ENCODE measurements around the gene ARRDC2.

The ARRDC2 gene

DNA sequence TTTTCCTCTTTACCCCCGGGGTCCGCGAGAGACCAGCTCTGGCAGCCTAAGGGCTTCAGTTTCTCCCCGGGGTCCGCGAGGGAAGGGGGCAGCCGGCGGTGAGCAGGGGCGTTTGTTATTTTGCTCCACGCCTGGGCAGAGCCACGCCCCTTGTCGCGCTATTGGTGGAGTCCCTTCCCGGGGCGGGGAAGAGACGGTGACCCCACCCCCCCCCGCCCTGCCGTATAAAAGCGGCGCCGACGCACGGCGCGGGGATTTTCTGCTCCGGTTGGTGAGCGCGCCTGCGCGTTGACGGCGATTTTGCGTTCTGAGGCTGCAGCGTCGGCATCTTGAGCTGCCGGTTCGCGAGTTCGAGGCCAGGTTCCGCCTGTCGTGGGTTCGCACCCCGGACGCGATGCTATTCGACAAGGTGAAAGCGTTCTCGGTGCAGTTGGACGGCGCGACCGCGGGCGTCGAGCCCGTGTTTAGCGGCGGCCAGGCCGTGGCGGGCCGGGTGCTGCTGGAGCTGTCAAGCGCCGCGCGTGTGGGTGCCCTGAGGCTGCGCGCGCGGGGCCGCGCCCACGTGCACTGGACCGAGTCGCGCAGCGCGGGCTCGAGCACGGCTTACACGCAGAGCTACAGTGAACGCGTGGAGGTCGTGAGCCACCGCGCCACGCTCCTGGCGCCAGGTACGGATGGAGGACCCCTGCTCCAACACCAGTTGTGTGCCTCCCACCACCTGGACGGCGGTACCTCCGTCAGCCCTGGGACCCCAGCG lies at the start of gene ARRDC2:
Gene ARRDC2, plus strand, starts transcription at position 254 of the 757 bp plus-strand sequence. Its CDS starts 141 bp downstream, at position 395.
- no peaks in the 10 kb centered on the region for H3K9me3 Mint-ChIP-seq
- peak within 1 kb of the TSS; percentile 87 for H3K4me3 Mint-ChIP-seq
- peak within 1 kb of the TSS; percentile 91 for H3K27ac Mint-ChIP-seq
- H3K36me3 Mint-ChIP-seq (ENCODE audit: low read depth): peaks cover 24% of the 10 kb centered on the region
- no peaks in the 10 kb centered on the region for H3K27me3 Mint-ChIP-seq
- H3K4me1 Mint-ChIP-seq (ENCODE audit: low read depth): peaks cover 39% of the 10 kb centered on the region

DNA sequence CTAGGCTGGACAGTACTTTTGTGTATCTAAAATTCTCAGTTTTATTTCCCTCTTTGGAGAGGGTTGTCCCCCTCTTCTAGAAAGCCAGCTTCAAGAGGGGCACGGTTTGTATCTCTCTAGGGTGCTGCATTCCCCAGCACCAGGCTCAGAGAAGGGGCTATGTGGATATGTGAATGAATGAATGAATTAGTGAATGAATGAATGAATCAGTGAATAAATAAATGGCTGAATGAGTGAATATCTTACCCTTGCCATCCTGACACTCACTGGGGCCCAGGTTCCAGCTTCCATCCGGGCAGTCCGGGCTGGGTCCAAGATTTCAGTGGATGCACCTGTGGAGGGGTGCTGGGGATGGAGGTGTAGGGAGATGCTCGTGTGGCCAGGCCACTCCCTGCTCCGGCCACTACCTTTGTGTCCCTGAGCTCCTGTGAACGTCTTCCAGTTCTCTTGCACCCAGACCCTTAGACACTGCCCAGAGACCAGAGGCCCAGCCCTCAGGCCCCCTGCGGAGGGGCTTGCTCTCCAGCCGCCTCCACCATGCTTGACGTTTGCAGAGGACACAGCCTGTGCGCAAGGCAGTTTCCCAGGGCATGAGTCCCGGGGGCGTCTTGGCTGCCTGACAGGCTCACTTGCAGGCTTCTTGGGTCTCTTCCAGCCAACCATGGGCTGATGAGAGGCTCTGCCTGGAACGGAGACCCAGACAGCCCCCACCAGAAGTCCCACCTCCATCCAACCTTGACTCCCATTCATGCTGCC lies 43.9 kb upstream of the ARRDC2 start:
- Mint-ChIP-seq H3K36me3 (ENCODE audit: low read depth) (no peaks in the 10 kb centered on the region), H3K9me3 (no peaks in the 10 kb centered on the region), H3K27ac (no peak overlapping the region), H3K4me3 (no peak overlapping the region), H3K27me3 (peaks cover 37% of the 10 kb centered on the region), H3K4me1 (ENCODE audit: low read depth) (peaks cover 6% of the 10 kb centered on the region)

DNA sequence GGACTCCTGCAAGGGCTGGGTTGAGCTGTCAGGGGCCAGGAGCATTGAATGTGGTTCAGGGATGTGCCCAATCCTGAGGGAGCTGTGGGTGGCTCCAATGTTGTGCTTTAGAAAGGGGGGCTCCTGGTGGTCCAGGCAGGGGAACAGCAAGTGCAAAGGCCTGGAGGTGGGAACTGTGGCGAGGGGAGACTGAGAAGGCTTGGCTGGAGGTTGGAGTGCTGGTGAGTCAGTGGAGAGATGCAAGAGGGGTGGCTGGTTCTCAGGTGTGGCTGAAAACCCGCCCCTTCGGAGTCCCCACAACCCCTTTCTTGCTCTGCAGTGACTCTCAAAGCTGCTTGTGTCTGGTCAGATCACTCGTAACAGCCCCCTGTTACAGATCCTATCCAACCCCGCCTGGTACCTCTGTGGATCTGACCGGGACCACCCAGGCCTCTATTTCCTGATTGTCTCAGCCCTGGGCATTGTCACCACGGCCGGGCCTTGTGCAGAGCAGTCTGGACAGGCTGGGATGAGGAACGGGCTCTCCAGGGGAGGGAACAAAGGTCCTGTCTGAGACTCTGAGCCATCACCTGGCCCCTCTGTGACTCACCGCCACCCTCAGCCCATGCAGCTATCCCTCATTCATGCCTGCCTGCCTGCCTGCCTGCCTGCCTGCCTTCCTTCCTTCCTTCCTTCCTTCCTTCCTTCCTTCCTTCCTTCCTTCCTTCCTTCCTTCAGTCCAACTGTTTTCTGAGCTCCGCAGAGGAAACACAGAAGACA lies 42.4 kb upstream of the ARRDC2 start:
- Mint-ChIP-seq H3K9me3 (no peaks in the 10 kb centered on the region), H3K27me3 (peaks cover 37% of the 10 kb centered on the region)

DNA sequence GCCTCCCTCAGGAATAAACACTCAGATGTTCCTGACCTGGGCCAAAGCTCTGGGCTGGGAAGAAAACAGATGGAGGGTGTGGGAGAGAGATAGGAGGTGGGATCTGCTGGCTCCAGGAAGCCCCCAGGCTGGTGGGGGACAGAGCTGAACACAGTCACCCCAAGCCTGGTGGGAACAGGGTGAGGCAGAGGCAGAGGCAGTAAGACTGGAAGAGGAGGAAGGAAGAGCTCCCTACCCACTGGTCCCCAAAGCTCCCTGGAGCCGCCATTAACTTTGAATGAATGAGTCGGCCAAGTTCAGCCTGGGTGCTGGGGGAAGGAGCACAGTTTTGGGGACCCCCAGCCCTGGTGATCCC lies 41.9 kb upstream of the ARRDC2 start:
- H3K36me3 Mint-ChIP-seq (ENCODE audit: low read depth): no peaks in the 10 kb centered on the region
- peaks cover 37% of the 10 kb centered on the region for H3K27me3 Mint-ChIP-seq
- H3K27ac Mint-ChIP-seq: no peak overlapping the region
- no peak overlapping the region for H3K4me3 Mint-ChIP-seq
- H3K4me1 Mint-ChIP-seq (ENCODE audit: low read depth): peaks cover 6% of the 10 kb centered on the region
- no peaks in the 10 kb centered on the region for H3K9me3 Mint-ChIP-seq

More for the DNA sequence above, 42.4 kb upstream of the ARRDC2 start:
- H3K27ac Mint-ChIP-seq: no peak overlapping the region
- H3K4me1 Mint-ChIP-seq (ENCODE audit: low read depth): peaks cover 6% of the 10 kb centered on the region
- H3K36me3 Mint-ChIP-seq (ENCODE audit: low read depth): no peaks in the 10 kb centered on the region
- H3K4me3 Mint-ChIP-seq: no peak overlapping the region

DNA sequence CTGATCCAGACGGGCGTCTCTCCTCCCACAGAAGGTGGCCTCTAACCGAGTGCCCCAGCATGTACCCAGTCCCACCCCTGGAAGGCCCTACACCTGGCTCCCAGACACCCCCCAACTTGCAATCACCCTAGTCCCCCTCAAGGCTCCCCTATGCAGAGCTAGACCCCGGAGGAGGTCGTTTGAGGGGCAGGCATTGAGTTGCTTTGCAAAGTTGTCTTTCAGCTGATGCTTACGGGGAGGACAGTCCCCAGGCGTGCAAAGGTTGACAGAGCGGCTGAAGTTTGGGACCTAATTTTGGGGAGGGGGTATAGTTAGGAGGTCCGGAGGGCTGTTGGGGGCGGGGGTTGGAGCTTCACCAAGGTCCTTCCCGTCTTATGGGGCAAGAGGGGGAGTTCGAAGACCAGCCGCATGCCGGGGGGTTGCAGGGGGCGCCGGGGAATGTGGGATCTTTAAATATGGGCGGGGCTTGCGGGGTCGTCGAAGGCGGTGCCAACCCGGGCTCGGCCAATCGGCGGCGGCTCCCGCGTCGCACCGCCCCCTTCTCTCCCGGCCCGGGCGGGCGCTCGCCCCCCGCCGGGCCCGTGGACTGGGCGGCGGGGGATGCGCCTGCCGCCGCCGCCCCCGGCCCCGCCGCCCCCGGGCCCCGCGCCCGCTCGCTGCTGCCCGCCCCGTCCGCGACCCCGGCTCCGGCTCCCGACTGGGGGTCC lies 41.3 kb upstream of the ARRDC2 start, which contains the start of gene KCNN1:
Gene KCNN1, plus strand, starts transcription at position 558 of the 707 bp plus-strand sequence. CDS start 6,782 bp downstream, outside the sequence.
- peaks cover 6% of the 10 kb centered on the region for H3K4me1 Mint-ChIP-seq (ENCODE audit: low read depth)
- H3K27ac Mint-ChIP-seq: no peak within 1 kb of the TSS
- peaks cover 37% of the 10 kb centered on the region for H3K27me3 Mint-ChIP-seq
- no peaks in the 10 kb centered on the region for H3K36me3 Mint-ChIP-seq (ENCODE audit: low read depth)
- H3K4me3 Mint-ChIP-seq: peak within 1 kb of the TSS; percentile 39
- H3K9me3 Mint-ChIP-seq: no peaks in the 10 kb centered on the region

DNA sequence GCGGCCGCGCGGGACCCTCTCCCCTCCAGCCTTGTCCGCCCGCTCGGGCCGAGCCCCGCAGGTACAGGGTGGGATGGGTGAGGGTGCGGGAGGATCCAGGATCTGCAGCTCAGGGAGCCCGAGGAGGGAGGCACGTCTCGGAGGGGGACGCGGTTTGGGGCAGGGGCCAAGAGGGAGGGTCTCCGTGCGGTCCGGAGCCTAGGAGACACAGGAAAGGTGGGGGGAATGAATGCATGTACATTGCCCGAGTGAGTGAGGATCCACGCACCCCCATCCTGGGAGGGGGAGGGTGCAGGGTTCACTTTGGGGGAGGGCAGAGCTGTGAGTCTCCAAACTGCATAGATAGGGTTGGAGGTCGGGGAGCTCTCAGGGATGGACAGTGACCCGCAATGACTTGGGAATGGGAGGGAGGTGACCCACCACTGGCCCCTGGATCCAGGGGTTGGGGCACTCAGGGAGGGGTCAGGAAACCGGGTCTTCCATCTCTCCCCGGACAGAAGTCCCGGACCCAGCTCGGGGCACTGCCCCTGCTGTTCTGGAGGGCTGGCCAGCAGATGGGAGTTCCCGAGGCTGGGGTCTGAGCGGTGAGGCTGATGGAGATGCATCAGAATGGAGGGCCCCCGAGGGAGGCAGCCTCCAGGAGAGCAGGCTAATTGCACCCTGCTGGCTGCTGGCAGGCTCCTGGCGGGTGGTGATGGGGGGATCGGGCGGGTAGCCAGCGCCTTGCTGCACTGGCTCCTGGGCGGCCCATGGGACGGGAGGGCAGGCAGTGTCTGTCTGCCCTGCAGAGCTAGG lies 40.5 kb upstream of the ARRDC2 start:
- Mint-ChIP-seq H3K9me3 (no peaks in the 10 kb centered on the region), H3K27ac (no peak overlapping the region), H3K4me1 (ENCODE audit: low read depth) (peaks cover 6% of the 10 kb centered on the region), H3K27me3 (peaks cover 37% of the 10 kb centered on the region), H3K4me3 (peak overlapping the region; percentile 39), H3K36me3 (ENCODE audit: low read depth) (no peaks in the 10 kb centered on the region)

DNA sequence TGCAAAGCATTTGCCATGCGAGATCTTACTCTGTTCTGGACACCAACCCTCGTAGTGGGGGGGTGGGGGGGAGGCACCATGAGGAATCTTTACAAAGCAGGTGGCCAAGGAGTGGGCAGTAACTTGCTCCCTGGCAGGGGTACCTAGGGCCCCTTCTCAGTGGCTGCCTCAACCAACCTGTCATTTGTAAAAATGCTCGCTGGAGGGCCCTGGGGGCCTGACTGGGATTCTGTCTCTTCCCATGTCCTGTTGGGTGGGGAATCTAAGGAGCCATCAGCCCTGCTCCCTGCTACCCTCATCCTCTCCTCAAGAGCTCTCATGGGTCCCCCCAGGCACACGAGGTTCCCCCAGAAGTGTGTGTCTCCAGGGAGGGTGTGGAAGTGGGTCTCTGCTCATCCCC lies 39.6 kb upstream of the ARRDC2 start:
- Mint-ChIP-seq H3K4me3 (no peak overlapping the region), H3K36me3 (ENCODE audit: low read depth) (no peaks in the 10 kb centered on the region), H3K27ac (no peak overlapping the region), H3K4me1 (ENCODE audit: low read depth) (peaks cover 6% of the 10 kb centered on the region), H3K9me3 (no peaks in the 10 kb centered on the region), H3K27me3 (peaks cover 37% of the 10 kb centered on the region)

DNA sequence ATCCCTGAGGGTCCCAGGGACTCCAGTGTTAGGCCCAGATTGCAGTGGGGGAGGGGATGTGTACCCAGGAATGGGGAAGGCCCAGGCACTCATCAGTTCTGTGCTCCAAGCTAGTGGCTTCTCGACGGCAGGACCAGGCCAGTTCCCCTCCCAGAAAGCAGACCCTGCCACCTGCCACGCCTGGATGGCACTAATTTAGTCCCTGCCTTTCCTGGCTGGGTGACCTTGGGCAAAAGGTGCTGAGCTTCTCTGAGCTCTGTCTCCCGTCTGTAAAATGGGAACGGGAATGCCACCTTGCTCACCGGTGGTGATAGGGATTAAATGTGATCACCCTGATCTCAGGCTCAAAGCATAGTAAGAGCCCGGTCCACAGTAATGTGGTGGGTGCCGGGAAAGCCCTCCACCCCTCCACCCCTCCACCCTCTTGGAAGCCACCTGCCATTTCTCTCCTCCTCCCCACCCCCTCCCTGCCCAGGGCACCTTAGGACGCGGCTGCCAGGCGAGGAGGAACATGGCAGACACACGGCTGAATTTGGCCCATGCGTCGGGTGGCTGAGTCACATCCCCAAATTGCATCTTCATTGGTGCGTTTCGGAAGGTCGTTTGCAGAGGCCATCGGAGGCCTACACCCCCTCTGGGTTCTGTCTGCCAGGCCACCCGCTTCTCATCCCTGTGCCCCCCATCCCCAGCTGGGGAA lies 38.7 kb upstream of the ARRDC2 start:
- Mint-ChIP-seq H3K9me3 (no peaks in the 10 kb centered on the region), H3K27ac (no peak overlapping the region), H3K4me1 (ENCODE audit: low read depth) (peaks cover 6% of the 10 kb centered on the region), H3K36me3 (ENCODE audit: low read depth) (no peaks in the 10 kb centered on the region), H3K27me3 (peaks cover 28% of the 10 kb centered on the region), H3K4me3 (no peak overlapping the region)

DNA sequence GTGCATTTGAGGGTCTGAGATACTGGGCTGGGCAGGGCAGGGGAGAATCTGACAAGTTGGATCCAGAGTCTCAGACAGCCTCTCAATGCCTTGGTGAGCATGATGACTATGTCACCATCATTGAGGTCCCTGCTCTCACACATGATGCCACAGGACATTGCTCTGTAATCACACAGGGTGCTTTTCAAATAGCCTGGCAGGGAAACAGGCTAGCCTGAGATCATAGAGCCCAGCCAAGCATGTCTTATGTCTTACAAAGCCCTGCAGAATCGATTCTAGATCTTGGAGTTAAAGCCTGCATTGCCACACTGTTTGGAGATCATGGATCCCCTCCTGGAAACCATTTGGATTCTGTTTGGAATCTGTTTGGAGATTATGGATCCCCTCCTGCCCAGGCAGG lies 35.7 kb upstream of the ARRDC2 start:
- Mint-ChIP-seq H3K27ac (no peak overlapping the region), H3K36me3 (ENCODE audit: low read depth) (no peaks in the 10 kb centered on the region), H3K9me3 (no peaks in the 10 kb centered on the region), H3K27me3 (peaks cover 6% of the 10 kb centered on the region), H3K4me1 (ENCODE audit: low read depth) (peaks cover 2% of the 10 kb centered on the region), H3K4me3 (no peak overlapping the region)

DNA sequence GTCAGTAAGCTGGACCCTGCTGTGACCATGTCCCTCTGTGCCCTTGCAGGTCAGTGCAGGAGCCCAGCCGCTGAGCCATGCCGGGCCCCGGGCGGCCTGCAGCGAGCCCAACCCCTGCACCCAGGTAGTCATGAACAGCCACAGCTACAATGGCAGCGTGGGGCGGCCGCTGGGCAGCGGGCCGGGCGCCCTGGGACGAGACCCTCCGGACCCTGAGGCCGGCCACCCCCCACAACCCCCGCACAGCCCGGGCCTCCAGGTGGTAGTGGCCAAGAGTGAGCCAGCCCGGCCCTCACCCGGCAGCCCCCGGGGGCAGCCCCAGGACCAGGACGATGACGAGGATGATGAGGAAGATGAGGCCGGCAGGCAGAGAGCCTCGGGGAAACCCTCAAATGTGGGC lies 34.2 kb upstream of the ARRDC2 start:
- Mint-ChIP-seq H3K4me1 (ENCODE audit: low read depth) (no peaks in the 10 kb centered on the region), H3K27me3 (peaks cover 3% of the 10 kb centered on the region), H3K27ac (no peak overlapping the region), H3K9me3 (no peaks in the 10 kb centered on the region), H3K4me3 (no peak overlapping the region), H3K36me3 (ENCODE audit: low read depth) (no peaks in the 10 kb centered on the region)

DNA sequence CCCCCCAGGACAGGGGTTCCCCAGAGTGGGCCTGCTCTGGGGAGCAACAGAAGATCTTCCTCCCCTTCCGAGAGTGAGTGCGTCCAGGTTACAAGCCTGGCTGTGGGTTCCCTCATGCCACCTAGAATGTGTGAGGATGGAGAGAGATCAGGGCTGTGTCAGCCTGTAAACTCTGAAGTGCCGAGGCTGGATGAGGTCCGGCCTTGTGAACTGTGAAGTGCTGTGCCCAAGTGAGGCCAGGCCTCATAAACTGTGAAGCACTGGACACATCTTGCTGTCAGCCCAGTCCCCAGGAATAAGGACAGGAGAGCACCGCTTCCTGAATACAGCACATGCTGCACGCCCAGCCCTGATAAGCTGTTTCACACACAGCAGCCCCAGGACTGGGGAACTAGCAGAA lies 33.4 kb upstream of the ARRDC2 start:
- H3K4me3 Mint-ChIP-seq: no peak overlapping the region
- H3K36me3 Mint-ChIP-seq (ENCODE audit: low read depth): no peaks in the 10 kb centered on the region
- peaks cover 4% of the 10 kb centered on the region for H3K27me3 Mint-ChIP-seq
- no peak overlapping the region for H3K27ac Mint-ChIP-seq
- peaks cover 2% of the 10 kb centered on the region for H3K4me1 Mint-ChIP-seq (ENCODE audit: low read depth)
- no peaks in the 10 kb centered on the region for H3K9me3 Mint-ChIP-seq

DNA sequence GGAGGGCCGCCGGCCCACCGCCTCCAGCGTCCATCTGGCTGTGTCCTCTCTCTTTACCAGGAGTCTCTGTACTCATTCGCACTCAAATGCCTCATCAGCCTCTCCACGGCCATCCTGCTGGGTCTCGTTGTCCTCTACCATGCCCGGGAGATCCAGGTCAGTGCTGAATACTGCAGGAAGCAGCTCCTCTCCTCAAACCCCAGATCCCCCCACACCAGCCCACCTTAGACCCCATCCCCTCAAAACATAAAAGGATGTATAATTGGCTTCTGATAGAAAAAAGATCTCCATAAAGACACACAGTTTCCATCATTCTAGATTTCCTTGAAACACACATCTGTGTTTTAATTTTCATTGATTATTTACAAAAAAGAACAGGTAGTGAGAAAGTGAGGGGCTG lies 32.9 kb upstream of the ARRDC2 start:
- Mint-ChIP-seq H3K9me3 (no peaks in the 10 kb centered on the region), H3K27me3 (peaks cover 7% of the 10 kb centered on the region), H3K27ac (no peak overlapping the region), H3K4me3 (no peak overlapping the region), H3K36me3 (ENCODE audit: low read depth) (no peaks in the 10 kb centered on the region), H3K4me1 (ENCODE audit: low read depth) (peaks cover 4% of the 10 kb centered on the region)

DNA sequence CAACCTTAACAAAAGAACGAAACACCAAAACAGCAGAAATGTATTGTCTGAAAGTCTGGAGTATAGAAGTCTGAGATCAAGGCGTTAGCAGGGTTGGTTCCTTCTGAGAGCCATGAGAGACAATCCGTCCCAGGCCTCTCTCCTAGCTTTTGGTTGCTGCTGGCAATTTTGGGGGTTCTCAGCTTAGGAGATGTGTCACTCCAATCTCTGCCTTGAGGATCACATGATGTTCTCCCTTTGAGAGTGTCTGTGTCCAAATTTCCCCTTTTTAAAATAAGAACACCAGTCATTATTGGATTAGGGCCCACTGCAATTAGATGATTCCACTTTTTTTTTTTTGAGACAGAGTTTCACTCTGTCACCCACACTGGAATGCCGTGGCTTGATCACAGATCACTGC lies 30.9 kb upstream of the ARRDC2 start:
- no peak overlapping the region for H3K27ac Mint-ChIP-seq
- H3K4me3 Mint-ChIP-seq: no peak overlapping the region
- H3K9me3 Mint-ChIP-seq: no peaks in the 10 kb centered on the region
- peaks cover 4% of the 10 kb centered on the region for H3K4me1 Mint-ChIP-seq (ENCODE audit: low read depth)
- H3K27me3 Mint-ChIP-seq: peaks cover 12% of the 10 kb centered on the region
- no peaks in the 10 kb centered on the region for H3K36me3 Mint-ChIP-seq (ENCODE audit: low read depth)
